HG03469 (cell line): ENCODE measurements around the gene CD93.

Experiments
- ATAC-seq: cut with Tn5 transposase; IDR thresholded peaks from one replicate; pipeline ENCODE4 v1.9.1; 2021; ENCODE audit warnings: mild to moderate bottlenecking, moderate library complexity, moderate number of reproducible peaks; ENCODE audit not compliant: unreplicated experiment

The CD93 gene

GRCh38 chr20:23084282-23084844 is 1.8 kb downstream of the CD93 start:
- no peak for ATAC-seq

- ATAC-seq: no peak
Measured at GRCh38 chr20:23083553-23084220, 2.4 kb downstream of the CD93 start.

DNA sequence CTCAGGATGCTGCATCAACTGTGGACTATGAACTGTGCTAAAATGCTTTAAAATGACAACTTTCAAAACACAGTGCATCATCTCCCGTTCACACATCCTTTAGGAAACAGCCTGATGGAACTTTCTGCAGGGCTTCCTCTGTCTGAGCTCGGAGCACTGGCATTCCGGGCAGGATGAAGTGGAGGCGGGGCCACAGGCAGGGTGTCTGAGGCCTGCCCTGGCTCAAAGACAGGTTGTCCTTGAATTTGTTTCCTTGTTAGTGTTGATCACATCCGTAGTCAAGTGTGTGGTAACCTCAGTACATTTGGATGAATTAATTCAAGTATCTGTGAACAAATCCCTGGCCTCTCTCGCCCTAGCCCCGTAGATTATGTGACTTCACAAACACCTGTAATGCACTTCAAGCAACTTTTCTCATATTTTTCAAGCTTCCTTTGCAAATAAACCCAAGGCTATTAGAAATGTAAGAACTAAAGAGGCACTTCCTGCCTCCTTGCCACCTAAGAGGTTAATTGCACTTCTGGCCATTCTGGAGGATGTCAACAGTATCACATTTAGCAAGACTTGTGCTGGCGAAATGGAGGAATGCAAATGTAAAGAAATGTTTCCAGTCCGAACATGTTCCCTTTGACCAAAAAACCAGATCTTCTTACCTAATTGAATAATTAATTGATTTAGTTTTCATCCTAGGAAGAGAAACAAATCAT is 3.1 kb downstream of the CD93 start:
- ATAC-seq: no peak

DNA sequence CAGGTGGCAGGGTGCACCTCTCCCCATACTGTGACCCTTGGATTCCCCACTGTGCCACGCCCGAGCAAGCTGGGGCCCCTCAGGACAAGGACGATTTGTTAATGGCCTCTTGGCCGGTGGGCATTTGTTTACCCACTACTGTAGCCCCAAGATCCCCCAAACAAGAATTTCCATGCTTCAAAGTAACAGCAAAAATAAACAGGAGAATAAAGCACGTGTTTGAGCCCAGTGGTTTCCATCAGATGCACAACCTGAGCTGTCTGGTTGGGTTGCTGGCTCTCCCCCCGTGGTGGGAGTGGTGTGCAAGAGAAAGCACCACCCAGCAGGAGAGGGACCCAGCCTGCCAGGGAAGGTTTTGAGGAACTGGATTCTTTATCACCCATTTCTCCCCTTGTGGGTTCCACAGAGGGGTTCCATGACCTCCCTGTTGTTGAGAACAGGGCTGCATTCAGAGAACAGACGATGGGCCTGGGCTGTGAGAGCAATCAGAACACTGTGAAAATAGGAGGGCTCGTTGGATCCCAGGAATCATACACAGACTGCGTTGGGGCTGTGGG is 4.8 kb downstream of the CD93 start:
- ATAC-seq: no peak

- ATAC-seq: no peak
Measured at GRCh38 chr20:23080521-23080920, 5.6 kb downstream of the CD93 start.

DNA sequence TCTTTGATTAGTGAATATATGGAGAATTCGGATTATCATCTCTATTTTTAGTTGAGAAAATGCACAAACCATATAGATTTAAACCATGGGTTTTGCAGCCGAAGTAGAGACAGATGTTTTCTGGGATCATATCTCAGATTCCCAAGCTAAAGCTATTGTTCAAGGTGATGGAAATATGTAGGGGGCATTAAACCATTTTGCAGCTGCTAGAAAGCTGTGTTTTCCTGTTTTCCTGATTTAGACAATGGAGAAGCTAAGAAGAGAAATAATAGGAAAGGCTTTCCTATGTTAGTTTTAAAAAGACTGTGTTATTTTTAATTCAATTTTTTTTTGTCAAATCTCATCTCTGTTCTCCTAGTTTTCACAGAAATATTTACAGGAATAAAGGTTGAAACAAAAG is 6.2 kb downstream of the CD93 start:
- ATAC-seq: no peak

- ATAC-seq: no peak
Measured at GRCh38 chr20:23079016-23079351, 7.1 kb downstream of the CD93 start.

GRCh38 chr20:23078351-23079015 is 7.6 kb downstream of the CD93 start:
- ATAC-seq: no peak

DNA sequence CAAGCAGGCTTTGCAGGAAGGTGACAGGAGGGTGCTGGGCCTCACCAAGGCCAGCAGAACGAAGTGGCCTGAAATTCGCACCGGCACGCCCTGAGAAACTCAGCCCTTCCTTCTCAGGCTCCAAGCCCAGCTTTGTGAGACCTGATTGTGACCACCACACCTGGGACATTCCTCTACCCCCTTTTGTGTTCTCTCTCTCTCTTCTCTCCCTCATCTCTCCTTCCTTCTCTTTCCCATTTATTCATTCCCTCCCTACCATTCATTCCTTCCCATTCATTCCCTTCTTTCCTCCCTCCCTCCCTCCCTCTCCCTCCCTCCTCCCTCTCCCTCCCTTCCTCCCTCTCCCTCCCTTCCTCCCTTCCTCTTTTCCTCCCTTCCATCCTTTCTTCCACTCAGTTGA is 8.8 kb downstream of the CD93 start:
- ATAC-seq: no peak

GRCh38 chr20:23074052-23074451 is 12.1 kb downstream of the CD93 start:
- no peak for ATAC-seq

DNA sequence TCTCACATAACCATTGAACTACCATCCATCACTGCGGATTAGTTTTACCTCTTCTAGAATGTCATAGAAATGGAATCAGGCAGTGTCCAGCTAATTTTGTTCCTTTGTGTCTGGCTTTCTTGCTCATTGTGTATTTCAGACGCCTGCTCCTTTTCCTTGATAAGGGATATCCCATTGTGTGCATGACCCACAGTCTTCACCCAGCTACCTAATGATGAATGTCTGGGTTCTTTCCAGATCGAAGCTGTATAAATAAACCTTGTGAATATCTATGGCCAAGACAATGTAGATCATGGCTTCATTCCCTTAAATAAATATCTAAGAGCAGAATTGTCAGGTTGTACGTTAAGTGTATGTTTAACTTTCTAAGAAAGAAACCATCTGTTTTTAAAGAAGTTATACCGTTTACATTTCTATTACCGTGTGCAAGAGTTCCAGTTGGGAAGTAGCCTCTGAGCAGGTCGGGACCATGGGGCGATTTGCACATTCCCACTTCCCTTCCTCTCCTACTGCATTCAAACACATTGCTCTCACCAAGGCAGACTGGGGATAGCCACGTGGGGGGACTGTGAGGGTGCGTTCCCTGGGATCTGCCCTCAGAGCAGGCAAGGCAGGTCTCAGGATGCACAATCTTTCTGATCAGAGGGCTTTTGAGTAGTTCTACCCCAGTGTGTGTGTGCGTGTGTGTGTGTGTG is 13.1 kb downstream of the CD93 start:
- ATAC-seq: no peak

GRCh38 chr20:23071996-23072395 is 14.1 kb downstream of the CD93 start:
- ATAC-seq: no peak

DNA sequence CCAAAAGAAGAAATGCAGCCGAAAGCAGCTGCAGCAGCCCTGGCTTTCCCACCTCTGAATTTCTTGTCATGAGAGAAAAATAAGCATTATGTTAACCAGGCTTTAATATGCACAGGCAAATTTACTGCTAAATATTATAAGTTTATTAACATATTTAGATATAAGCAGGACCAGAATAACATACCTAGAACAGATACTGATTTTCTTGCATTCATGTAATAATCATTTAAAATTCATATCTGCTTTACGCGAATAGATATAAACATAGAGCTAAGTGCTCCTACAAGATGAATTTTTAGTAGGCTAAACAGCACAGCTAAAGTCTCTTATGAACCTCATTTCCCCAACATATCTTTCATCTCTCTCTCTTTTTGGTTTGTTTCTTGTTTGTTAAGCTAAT is 14.7 kb downstream of the CD93 start:
- ATAC-seq: no peak

DNA sequence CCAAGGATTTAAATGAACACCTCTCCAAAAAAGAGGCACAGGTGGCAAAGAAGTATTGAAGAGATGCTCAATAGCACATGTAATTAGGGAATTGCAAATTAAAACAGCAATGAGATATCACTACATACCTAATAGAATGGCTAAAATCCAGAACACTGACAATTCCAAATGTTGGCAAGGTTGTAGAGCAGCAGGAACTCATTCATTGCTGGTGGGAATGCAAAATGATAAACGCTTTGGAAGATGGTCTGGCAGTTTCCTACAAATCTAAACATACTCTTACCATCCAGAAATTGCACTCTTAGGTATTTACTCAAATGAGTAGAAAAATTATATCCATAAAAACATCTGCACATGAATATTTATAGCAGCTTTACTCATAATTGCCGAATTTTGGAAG is 17.0 kb downstream of the CD93 start:
- ATAC-seq: no peak

DNA sequence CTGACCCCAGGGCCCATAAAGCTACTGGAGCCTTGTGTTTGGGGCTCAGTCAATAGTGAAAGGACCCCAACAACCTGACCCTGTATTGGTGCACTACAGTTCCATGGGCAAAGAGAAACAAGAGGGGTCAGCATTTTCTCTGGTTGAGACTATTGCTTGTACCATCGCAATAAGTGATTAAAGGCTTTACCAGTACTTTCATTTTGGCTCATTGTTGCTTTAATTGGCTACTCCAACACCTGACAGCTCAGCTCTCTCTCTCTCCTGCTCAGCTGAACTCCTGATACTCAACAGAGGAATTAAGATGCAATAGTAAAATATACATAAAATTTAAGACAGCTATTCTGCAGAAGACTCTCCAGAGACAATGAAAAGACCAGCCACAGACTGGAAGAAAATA is 17.8 kb downstream of the CD93 start:
- ATAC-seq: no peak

DNA sequence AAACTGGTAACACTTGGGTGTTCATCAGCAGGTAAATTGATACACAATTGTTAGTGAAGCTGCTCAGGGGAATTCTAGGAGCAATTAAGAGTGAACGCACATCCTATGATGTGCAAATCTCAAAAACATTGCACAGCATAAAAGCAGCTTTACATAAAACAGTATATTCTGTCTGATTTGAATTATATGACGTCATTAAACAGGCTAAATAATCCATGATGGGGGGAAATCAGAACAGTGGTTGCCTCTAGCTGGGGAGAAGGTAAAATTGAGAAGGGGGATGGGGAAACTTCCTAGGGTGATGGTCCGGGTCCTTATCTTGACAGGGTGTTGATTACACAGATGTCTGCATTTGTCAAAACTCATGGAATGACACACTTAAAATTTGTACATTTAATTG is 19.4 kb downstream of the CD93 start:
- no peak for ATAC-seq

- no peak for ATAC-seq
Measured at GRCh38 chr20:23065266-23066201, 20.6 kb downstream of the CD93 start.

- ATAC-seq: no peak
Measured at GRCh38 chr20:23063581-23063980, 22.5 kb downstream of the CD93 start.

DNA sequence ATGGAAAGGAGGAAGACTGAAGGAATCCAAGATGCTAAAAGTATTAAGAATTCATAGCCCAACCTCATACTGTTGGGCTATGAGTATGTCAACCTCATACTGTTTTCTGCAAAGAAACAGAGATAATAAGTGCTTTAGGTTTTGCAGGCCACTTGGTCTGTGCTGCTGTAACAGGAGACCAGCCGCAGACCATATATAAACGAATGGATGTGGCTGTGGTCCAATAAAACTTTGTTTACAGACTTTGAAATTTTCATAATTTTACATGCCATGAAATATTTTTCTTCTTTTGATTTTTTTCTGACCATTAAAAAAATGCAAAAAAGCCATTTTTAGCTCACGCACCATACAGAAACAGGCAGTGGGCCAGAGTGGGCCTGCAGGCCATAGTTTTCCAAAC is 23.0 kb downstream of the CD93 start:
- ATAC-seq: no peak

DNA sequence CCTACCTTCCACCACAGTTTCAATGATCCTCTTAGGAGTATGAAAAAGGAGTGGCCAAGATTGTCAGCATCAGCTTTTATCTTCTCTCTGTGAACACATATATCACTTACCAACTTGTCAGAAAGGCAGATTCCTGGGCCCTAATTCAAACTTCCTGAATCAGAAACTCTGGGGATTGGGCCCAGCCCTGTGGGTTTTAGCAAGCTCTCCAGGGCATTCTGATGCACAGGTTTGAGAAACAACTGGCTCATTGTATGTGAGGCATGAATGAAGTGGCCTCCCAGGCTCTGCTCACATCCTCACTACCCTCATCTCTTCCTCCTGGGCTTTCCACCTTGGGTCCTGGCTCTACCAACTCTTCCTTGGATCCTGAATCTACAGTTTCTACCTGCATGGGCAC is 23.5 kb downstream of the CD93 start:
- ATAC-seq: no peak
